GM12878 (cell line): Measurements from ENCODE around the gene C12orf56.
"Not testable (repeated sequence)": the region's sequence is repeated elsewhere in the genome, so short reads cannot be mapped to it uniquely, and the experiment has no call there.

Experiments used
- BMI1 ChIP-seq: fragments of 450-650 bp; IDR thresholded peaks from 2 replicates; pipeline ENCODE4 v1.6.1; 2016; ENCODE audit warnings: mild to moderate bottlenecking, moderate library complexity, borderline replicate concordance
- CHD4 ChIP-seq: fragments of 200-600 bp; sonication (generic); IDR thresholded peaks from 2 replicates; pipeline ENCODE4 v1.6.1; 2016; ENCODE audit warnings: mild to moderate bottlenecking
- EP300 ChIP-seq, 2 experiments: fragments of 150-350 bp in 1 of 2; IDR thresholded peaks; 2 replicates each; pipeline ENCODE4 v1.6.1; 2011 to 2012; ENCODE audit warnings: low read depth in 2 of 2, low read length in 2 of 2, borderline replicate concordance in 1 of 2, improper control_type of control experiment in 1 of 2, inconsistent platforms in 1 of 2; ENCODE audit not compliant: control insufficient read depth in 1 of 2
- ESRRA ChIP-seq: IDR thresholded peaks from 2 replicates; pipeline ENCODE4 v1.6.1; 2012; ENCODE audit warnings: mild to moderate bottlenecking, low read length, improper control_type of control experiment
- EZH2 ChIP-seq: IDR thresholded peaks from 2 replicates; pipeline ENCODE4 v1.6.1; 2012; ENCODE audit warnings: low read depth, mild to moderate bottlenecking, control low read depth, inconsistent platforms, low read length, borderline replicate concordance; ENCODE audit not compliant: control insufficient read depth
- HDGF ChIP-seq: fragments of 450-650 bp; IDR thresholded peaks from 2 replicates; pipeline ENCODE4 v1.6.1; 2016; ENCODE audit warnings: antibody characterized with exemption
- LARP7 ChIP-seq: fragments of 450-650 bp; IDR thresholded peaks from 2 replicates; pipeline ENCODE4 v1.6.1; 2017; ENCODE audit warnings: mild to moderate bottlenecking
- PAX8 ChIP-seq: fragments of 450-650 bp; IDR thresholded peaks from 2 replicates; pipeline ENCODE4 v1.6.1; 2017; ENCODE audit warnings: mild to moderate bottlenecking, moderate library complexity
- POLR2A ChIP-seq: IDR thresholded peaks from 2 replicates; pipeline ENCODE4 v1.6.1; 2011; ENCODE audit warnings: low read depth, mild to moderate bottlenecking, low read length
- POLR2AphosphoS5 ChIP-seq: IDR thresholded peaks from 2 replicates; pipeline ENCODE4 v1.6.1; 2011; ENCODE audit warnings: mild to moderate bottlenecking, low read length, inconsistent platforms
- SUZ12 ChIP-seq: fragments of 200-600 bp; sonication (generic); IDR thresholded peaks from one replicate; pipeline ENCODE4 v1.6.1; 2018; ENCODE audit warnings: antibody characterized with exemption, mild to moderate bottlenecking; ENCODE audit not compliant: unreplicated experiment
- TCF3 ChIP-seq: IDR thresholded peaks from 2 replicates; pipeline ENCODE4 v1.6.1; 2012; ENCODE audit warnings: low read depth, mild to moderate bottlenecking, low read length, borderline replicate concordance; ENCODE audit not compliant: insufficient read depth
- ZNF24 ChIP-seq: fragments of 450-650 bp; IDR thresholded peaks from 2 replicates; pipeline ENCODE4 v1.6.1; 2017; ENCODE audit warnings: antibody characterized with exemption, mild to moderate bottlenecking
- TF ChIP-seq, protein P1 (sequence below), 3 experiments: IDR thresholded peaks in 2 of 3; conservative IDR thresholded peaks in 1 of 3; 2 replicates each; pipeline ENCODE4 v1.5.1; 2011; ENCODE audit warnings: low read depth in 3 of 3, low read length in 3 of 3, mild to moderate bottlenecking in 3 of 3, control low read depth in 2 of 3, moderate library complexity in 2 of 3, inconsistent platforms in 1 of 3, mixed read lengths in 1 of 3; ENCODE audit not compliant: control insufficient read depth in 2 of 3, insufficient read depth in 1 of 3; ENCODE audit errors: extremely low read depth in 1 of 3

GRCh38 chr12:64293174-64293573 is 97.4 kb downstream of the C12orf56 start:
- not testable (repeated sequence) for TF ChIP-seq POLR2AphosphoS5; HDGF; EP300 (IDR thresholded peaks at IDR 0.05; ENCODE audit: borderline replicate concordance in 1 of 2, control insufficient read depth in 1 of 2, low read depth in 2 of 2, low read length in 2 of 2); TCF3; PAX8; EZH2; CHD4; LARP7; BMI1; POLR2A; ZNF24; ESRRA; SUZ12
- TF ChIP-seq, protein P1, sequence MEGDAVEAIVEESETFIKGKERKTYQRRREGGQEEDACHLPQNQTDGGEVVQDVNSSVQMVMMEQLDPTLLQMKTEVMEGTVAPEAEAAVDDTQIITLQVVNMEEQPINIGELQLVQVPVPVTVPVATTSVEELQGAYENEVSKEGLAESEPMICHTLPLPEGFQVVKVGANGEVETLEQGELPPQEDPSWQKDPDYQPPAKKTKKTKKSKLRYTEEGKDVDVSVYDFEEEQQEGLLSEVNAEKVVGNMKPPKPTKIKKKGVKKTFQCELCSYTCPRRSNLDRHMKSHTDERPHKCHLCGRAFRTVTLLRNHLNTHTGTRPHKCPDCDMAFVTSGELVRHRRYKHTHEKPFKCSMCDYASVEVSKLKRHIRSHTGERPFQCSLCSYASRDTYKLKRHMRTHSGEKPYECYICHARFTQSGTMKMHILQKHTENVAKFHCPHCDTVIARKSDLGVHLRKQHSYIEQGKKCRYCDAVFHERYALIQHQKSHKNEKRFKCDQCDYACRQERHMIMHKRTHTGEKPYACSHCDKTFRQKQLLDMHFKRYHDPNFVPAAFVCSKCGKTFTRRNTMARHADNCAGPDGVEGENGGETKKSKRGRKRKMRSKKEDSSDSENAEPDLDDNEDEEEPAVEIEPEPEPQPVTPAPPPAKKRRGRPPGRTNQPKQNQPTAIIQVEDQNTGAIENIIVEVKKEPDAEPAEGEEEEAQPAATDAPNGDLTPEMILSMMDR (IDR thresholded peaks at IDR 0.05 in 2 of 3, conservative IDR thresholded peaks at IDR 0.05 in 1 of 3; ENCODE audit: control insufficient read depth in 2 of 3, extremely low read depth in 1 of 3, insufficient read depth in 1 of 3, low read depth in 3 of 3, low read length in 3 of 3), result not testable (repeated sequence)
